Ureter (tissue), 1 donor: ENCODE measurements around the gene ZMIZ2. TPM values are rescaled to one million over a fixed set of nuclear protein-coding genes. Genes with fewer than 3 reads are reported as not detected.
"Not testable (repeated sequence)": the region's sequence is repeated elsewhere in the genome, so short reads cannot be mapped to it uniquely, and the experiment has no call there.

Source experiments
- DNase-seq: peaks from one replicate; pipeline ENCODE4 v3.0.0-alpha.2; 2020; ENCODE audit warnings: low spot score
- total RNA-seq: library from RNA; stranded (reverse); gene quantifications from one replicate; pipeline ENCODE4 v1.2.4, GENCODE V29; 2023
- donor health status: DM: yes; HTN: yes; CAD: no.

The ZMIZ2 gene
- total RNA-seq, 1 donor from 2014 or later: 116 TPM

DNA sequence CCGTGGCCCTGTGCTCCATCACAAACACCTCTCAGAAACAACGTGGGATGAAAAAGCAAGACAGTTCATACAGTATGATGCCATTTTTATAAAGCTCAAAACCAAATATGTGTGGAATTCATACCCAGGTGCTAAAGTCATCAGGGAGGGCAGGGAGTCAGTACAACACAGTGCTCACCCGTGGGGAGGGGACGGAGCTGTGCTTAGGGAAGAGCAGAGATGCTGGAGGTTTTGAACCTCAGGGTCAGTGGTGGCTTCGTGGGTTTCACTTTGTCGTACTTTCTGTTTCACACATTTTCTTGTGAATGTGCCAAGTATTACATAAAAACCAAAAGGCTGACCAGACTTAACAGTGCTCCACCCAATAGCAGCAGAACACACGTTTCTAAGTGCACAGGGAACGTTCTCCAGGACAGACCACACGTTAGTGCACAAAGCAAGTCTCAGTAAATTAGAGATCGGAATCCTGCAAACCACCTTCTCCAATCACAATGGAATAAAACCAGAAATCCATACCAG, 21.2 kb downstream of the ZMIZ2 start:
- no peak for DNase-seq

DNA sequence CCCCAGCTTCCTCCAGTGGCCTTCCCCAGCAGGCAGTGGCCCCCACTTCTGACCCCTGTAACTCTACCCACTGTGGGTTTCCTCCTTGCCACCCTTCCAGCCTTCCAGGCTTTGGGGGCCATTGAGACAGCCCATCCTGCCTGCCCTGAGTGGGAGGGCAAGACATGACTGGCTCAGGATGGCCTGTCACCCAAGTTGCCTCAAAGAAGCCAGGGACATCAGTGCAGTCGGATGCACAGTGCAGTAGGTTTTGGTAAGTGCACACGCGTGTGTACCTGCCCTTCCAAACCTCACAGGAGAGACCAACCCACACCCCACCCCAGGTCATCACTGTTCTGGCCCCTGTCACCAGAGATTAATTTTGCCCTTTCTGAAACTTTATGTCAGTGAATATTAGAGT, 22.7 kb downstream of the ZMIZ2 start:
- DNase-seq: no peak

DNA sequence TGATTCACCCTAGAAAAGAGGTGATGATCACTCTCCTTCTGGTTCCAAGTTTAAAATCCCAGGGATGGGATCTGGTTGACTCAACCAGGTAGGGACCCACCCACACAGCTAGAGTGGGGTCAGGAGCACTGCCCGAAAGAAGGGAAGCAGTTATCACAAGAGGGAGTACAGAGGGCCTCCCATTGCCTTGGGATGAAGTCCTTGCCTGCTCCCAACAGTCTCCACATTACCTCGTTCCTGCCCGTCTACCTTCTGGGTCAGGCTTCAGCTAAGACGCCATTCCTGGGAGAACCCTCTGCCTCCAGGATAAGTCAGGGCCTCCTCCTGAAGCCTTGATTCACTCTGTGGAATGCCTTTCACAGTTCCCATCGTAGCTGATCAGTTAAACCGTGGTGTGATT, 23.8 kb downstream of the ZMIZ2 start:
- DNase-seq: no peak

DNA sequence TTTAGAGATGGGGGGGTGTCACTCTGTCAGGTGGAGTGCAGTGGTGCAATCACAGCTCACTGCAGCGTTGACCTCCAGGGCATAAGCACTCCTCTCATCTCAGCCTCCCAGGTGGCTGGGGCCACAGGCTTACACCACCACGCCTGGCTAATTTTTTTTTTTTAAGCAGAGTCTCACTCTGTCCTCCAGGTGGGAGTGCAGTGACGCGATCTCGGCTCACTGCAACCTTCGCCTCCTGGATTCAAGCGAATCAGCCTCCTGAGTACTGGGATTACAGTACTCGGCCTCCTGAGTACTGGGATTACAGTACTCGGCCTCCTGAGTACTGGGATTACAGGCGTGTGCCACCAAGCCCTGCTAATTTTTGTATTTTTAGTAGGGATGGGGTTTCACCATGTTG, 24.2 kb downstream of the ZMIZ2 start:
- no peak for DNase-seq

DNA sequence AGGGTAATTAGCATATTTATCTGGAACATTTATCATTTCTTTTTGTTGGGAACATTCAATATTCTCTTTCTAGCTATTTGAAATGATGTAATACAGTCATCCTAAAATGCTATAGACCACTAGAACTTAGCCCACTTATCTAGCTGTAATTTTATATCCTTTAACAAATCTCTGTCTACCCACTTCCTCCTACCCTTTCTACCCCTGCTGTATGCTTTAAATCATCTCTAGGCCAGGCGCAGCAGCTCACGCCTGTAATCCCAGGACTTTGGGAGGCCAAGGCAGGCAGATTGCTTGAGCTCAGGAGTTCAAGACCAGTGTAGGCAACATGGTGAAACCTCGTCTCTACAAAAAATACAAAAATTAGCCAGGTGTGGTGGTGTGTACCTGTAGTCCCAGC, 25.8 kb downstream of the ZMIZ2 start:
- DNase-seq: not testable (repeated sequence)

DNA sequence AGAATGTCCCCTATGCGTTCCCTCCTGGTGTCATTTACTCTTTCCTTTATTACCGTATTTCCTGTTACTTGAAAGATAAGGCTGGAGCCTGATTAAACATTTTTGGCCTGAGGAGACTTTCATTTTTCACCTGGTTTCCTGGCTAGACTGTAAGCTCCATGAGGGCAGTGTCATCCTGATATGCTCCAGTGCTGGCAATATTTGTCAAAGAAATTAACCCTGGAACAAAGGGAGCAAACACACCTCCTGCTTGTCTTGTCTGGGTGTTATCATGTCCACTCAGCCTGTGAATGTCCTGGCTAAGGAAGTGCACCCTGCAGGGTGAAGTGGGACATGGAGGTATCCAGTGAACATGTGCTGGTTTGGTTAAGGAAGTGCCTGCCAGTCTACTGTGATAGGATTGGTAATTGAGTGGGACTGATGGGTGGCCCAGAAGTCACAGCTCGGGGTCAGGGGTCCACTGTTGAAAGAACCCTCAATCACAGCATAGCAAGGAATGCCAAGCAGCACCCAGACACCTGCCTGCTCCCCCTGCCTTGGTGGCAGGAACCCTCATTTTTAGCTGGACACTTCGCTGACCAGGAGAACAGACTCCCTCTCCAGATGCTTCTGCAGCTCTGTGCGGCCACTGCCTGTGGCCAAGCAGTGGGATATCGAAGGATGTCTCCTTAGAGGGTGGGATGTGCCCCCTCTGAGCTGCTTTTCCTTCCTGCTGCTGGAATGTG, 26.9 kb downstream of the ZMIZ2 start:
- no peak for DNase-seq

DNA sequence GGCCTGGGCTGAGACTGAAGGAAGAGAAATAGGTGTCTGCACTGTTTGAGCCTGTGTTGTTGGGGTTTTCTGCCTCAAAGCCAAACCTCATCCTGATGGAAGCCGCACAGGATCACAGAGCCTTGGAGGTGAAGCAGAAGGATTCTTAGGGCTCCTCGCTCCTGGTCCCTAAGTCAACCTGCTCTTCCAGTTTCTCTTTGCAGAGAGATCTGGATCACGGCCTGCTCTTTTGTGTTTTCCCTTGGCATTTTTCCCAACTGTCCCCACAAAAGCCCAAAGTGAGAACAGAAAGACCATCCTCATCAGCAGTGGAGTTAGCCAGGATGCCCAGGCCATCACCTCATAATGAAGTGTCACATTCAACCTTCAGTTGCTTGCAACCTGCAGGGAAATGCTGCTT, 27.6 kb downstream of the ZMIZ2 start:
- no peak for DNase-seq

DNA sequence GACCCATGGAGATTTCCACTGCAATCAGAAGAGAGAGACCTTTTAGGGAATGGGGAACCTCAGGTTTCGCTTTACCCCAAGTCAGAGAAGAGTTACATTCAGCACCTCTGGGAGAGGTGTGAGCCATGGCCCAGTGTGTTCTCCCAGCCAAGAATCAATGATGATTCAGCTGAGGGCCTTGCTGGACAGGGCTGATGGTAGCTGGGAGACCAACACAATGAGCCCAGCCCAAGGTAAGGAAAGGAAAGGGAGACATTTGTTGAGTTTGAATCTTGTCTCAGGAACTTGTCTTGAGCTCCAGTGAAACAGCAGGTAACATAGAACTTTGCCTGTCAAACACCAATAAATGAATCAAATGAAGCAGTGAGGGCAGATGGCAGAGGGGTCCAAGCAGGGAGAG, 33.8 kb downstream of the ZMIZ2 start:
- no peak for DNase-seq

DNA sequence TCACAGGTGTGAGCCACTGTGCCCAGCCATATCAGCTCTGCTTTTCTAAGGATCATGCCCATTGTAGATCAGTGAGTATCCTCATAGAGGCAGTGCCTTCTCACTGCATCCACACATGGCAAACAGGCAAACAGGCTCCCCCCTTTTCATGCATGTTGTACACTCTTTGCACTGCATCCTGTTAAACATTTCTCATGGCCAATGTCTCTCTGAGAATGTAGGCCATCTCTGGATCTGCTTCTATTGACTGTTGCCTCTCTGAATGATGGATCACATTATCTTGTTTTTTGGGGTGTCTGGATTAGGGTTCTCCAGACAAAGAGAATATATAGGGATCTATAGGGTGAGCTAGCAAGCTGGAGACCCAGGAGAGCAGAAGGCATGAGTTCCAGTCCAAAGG, 34.8 kb downstream of the ZMIZ2 start:
- DNase-seq: no peak

DNA sequence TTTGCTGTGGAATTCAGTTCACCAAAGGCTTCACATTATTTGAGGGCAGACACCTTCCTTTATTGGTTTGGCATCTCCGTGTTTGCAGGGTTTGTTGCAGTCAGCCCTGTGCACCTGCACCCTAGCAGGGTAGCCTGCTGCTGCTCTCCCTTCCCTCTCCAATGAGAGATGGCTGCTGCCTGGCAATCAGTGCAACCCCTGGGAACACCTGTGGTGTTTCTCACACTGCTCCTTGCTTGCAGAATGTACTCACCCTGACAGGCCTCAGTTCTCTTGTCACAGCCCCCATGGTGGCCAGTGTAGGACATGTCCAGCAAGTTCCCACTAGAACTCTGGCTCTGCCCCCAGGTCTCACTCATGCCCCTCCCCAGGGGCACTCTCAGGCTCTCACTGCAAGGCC, 35.7 kb downstream of the ZMIZ2 start:
- no peak for DNase-seq

DNA sequence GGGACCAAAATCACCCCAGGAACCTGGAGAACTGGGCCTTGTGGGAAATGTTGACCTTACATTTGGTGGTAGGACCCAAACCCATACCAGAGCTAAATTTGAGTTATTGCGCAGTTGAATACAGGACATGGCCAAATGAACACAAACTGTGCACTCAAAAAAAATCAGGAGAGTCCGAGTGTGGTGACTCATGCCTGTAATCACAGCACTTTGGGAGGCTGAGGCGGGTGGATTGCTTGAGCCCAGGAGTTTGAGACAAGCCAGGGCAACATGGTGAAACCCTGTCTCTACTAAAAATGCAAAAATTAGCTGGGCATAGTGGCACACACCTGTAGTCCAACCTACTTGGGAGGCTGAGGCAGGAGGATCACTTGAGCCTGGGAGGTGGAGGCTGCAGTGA, 36.6 kb downstream of the ZMIZ2 start:
- DNase-seq: not testable (repeated sequence)

DNA sequence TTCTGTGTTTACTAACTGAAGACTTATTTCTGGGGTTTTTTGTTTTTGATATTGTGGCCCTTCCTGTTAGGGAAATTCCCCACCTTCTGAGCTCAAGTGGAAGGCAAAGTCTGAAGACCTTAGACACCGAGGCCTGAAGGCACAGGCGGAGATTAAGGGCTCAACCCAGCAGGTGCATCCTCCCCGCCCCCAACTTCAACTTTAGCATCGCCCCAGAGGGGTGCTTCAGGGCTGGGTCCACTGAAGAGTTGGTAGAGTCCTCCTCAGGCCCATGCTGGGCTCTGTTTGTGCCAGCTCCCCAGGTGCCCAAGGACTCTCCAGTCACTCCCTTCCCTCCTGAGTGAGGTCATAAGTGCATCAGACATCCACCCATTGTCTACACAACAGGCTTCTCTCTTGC, 38.4 kb downstream of the ZMIZ2 start:
- DNase-seq: no peak

DNA sequence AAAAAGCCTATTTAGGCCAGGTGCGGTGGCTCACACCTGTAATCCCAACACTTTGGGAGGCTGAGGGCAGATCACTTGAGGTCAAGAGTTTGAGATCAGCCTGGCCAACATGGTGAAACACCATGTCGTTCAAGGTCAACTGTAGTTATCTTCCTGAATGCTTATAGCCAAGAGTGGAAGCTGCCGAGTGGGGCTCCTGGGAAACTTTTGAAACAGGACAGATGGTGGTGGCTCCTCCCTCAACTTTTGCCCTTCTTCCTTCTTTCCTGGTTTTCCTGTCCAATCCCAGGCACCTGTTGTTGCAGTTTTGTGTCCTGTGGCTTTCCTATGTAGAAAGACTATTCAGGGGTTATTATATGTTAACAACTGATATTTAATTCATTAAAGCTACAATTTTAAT, 39.1 kb downstream of the ZMIZ2 start:
- no peak for DNase-seq

DNA sequence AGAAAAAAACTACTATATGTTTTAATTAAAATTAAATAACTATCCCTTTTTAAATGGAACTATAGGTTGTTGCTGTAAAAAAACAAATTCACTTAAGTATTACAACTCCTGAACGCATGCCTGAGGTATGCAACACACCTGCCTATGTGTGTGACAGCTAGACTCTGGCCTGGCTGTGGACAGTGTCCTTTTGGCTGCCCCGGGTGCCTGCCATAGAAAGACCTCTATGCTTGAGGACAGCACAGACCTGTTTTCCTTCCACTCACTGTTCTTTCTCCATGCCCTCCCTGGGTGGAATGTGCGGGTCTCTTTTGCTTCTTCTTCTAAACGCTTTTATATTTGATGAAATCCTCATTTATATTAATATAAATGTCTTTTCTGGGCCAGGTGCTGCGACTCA, 41.3 kb downstream of the ZMIZ2 start:
- DNase-seq: no peak

DNA sequence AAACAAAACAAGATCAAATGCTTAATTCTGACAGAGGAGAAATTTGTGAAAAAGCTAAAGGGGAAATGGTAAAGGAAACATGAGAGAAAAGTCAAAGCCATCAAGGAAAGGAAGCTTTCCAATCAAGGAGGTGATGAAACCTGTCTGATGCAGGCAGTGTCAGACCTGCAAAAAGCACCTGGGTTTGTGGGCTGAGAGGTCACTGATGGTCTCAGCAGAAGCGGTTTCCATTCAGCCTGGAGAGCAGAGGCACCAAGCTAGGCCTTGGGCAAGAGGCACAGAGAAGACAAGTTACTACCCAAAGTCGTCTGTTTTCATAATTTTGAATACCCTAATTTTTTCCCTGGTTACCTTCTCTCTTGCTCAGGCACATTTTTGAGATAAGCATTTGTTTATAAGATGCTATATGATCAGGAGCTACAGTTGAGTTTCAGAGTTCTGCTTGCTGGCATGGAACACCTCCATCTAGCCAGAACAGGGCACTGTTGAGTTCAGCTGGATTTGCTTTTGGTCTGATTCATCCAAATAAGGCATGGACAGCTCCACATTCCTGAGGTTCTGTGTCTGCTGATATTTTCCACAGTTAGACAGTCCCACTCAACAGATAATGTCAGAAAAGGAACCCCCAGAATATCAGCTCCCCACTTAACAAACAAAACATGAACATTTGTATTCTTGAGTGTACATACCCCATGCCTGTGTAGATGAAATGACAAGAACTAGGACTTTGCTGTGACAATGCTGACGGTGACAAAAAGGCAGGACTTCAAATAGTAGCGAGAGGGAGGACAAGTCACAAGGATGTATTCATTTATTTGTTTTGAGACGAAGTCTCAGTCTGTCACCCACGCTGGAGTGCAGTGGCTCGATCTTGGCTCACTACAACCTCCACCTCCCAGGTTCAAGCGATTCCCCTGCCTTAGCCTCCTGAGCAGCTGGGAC, 42.9 kb downstream of the ZMIZ2 start:
- no peak for DNase-seq

DNA sequence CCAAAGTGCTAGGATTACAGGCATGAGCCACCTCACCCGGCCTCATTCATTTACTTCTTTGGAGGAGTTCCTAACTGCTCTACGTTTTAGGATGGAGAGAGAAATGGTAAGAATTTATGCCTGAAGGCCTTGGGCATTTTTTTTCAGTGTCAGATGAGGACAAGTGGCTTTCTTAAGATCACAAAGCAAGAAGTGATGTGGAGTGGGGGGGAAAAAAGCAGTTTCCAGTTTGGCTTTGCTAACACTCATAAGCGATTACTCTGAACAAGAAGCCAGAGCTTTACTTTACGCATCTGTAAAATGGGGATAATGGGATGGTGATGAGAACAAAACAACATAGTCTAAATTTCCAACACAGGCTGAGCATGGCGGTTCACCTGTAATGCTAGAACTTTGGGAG, 45.3 kb downstream of the ZMIZ2 start:
- no peak for DNase-seq

DNA sequence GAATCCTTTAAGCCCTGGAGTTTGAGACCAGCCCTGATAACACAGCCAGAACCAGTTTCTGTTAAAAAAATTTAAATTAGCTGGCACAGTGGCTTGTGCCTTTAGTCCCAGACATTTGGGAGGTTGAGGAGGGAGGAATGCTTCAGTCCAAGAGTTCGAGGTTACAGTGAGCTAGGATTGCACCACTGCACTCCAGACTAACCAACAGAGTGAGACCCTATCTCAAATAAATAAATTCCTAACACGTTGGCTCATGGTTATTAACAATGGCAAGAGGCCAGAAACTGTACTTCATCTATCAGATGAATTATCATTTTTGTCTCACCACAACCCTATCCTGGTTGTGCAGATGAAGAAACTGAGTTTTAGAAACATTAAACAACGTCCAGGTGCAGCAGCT, 45.7 kb downstream of the ZMIZ2 start:
- no peak for DNase-seq

DNA sequence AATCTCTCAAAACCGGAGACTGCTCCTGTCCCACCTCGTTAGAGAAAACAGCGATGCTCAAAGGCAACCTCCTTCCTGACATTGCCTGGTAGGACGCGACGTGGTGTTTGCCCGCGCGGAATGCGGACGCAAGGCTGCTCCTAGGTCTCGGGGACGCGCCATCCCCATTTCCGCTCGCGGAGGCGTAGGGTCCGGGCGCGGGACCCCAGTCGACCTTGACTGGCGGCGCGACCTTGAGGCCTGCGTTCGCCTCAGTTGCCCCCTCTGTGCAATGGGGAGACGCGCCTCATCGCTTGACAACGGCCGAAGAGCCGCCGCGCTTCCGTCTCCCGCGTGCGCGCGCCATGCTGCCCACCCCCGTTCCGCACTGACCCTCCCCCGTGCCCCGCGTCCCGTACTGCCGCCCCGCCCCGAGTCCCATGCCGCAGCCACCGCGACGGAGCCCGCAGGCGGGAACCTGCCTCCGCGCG, 47.4 kb downstream of the ZMIZ2 start:
- DNase-seq: no peak

DNA sequence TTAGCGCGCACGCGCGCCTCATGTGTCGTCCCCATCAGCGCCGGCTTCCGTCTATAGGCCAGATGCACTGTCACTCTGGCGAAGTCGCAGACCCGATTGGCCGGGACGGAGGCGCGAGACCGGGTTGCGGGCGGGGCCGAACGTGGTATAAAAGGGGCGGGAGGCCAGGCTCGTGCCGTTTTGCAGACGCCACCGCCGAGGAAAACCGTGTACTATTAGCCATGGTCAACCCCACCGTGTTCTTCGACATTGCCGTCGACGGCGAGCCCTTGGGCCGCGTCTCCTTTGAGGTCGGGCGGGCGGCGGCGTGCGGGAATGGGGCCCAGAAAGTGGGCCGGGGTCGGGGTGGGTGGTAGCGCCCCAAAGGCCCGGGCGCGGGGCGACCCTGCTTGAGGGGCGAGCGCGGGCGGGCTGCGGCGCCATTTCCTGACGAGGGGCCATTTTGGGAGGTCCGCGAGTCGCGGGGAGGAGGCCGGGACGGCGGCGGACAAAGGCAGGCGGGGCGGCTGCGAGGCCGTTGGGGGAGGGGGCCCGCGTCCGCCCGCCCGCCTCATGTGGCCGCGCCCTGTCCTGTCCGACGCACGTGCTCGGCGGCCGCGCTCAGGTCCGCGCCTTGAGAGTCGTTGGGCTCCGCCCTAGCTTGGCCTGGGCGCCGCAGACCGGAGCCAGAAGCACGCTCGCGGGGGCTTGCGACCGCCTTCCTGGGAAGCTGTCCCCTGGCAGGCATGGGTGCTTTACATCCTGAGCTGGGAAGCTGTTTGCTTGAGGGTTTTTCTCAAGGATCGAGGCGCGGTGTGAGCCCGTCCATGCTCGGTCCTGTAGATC, 48.1 kb downstream of the ZMIZ2 start, which contains the start of gene PPIA:
Gene PPIA, plus strand, starts transcription at position 178 of the 825 bp plus-strand sequence. Its CDS starts 44 bp downstream, at position 222.
- DNase-seq: peak; percentile 99

DNA sequence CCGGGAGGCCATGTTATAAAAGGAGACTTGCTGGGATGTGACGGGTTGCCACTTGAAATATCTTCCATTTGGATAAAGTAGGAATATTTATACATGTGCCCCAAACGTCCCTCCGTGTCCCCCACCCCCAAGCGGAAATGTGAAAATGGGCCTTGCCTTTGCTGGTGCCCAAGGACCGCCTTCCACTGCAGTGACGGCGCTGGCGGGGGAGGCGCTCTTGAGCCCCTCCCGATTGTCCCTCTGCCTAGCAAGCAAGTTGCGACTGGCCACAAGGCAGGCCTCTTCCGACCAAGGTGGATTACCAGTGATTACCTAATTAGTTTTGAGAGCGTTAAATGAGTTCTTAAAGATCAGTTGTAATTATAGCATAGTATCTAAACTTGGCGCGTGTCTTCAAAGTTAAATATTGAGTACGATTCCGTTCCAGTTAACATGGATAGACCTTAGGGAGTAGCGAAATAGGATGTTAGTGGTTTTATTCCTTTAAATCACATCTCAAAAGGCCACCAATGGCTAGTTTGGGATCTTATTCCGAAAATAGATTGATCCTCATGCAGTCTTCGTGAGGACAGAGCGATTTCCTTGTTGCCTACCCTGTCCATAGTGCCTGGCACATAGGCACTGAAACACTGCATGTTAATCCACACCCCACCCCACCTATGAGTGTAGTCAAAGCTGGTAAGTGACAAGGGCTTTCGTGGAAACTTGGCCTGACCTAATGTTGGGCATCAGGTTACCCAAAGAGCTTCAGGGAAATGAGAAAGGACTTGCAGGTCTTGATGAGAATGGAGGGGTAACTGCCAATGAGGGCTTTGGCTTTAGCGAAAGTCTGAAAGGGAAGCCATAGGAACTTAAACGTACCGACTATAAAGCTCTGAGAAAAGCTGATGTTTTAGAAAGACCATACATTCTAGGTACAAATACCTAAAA, 48.9 kb downstream of the ZMIZ2 start:
- DNase-seq: peak; percentile 94
